ENCODE results near the gene NSG1. TPM values are rescaled to one million over a fixed set of nuclear protein-coding genes. Genes with fewer than 3 reads are reported as not detected.
A peak's percentile ranks its signal among the peaks of the same experiment; 100 is the strongest.
"Not testable (repeated sequence)": the region's sequence is repeated elsewhere in the genome, so short reads cannot be mapped to it uniquely, and the experiment has no call there.

The NSG1 gene
- polyA plus RNA-seq, 10 donors, result 1.3 to 19.7 (median 3.0) TPM

DNA sequence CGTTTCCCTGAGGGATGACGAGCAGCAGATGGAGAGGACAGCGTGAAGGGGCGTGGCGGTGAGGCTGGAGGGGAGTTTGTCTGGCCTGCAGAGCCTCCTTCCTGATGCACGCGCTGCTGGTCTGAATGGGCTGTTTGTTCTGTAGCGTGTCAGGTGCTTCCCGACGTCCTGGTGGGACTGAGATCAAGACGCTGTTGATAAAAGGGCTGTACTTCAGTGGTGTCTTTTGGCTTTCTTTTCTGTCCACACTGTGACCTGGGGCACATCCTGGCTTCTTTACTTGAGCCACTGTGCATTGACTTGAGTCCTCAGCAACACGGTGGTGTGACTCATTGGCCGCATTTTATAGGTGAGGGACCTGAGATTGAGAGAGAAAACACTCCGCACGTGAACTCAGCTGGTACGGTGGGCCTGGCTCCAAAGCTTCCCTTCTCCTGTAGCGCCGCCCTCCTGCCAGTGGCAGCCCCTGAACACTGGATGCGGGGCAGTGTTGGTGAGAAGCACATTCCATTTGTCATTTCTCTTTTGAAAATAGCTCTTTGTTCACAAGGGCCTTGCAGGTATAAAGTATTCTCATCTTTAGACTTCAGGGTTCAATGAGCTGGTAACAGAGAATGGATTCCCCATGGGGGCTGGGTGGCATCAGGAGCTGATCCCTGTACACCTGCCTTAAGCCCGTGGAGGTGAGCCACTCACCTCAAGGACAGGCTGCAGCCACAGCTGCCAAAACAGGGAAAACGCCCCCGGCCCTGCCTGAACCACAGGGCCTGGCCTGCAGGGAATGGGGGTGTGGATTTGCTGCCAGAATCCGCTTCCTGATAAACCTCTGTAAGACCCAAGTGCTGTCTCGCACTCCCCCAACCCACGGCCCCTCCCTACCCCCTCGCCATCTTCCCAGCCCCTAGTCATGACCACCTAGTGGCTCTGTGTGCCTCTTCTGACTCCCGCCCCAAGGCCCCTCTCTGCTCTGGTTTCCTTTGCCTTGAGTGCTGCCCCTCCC lies 29.2 kb downstream of the NSG1 start:
- no peak for DNase-seq

GRCh38 chr4:4416981-4417380 lies 30.1 kb downstream of the NSG1 start:
- no peak for DNase-seq

DNA sequence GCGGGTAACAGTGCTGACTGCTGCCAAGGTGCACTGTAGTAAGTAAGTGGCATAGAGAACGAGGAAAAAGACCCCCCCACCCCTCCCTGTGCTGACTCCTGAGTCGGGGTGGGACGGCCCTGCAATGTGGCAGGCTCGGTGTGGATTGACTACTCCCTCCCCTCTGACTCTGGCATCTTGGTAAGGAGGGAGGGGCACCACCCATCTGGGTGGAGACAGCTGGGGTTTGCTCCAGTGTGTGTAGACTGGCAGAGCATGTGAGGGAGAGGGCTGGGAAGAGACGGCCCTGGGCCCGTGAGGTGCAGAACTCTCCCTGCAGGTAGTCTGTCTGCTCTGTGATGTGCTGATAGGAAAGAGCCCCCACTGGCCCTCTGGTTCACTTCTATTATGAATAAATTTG lies 31.0 kb downstream of the NSG1 start:
- no peak for DNase-seq

GRCh38 chr4:4418676-4419390 lies 31.9 kb downstream of the NSG1 start:
- no peak for DNase-seq

DNA sequence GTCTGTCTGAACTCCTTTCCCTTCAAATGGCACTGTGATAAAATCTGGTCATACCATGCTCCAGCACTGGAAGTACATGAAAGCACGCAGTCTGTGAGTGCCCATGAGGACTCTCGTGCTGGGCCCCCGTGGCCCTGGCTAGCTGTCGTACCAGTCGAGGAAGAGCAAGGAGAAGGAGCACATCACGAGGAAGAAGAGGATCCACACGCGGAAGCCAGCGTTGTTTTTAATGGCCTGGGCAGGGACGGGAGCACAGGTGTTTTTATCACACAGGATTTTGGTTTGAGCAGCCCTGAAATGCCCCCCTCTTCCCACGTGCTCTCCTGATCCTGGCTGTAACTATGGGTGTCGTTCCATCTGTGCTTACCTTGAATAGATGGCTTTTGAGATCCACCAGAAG lies 33.0 kb downstream of the NSG1 start:
- no peak for DNase-seq

DNA sequence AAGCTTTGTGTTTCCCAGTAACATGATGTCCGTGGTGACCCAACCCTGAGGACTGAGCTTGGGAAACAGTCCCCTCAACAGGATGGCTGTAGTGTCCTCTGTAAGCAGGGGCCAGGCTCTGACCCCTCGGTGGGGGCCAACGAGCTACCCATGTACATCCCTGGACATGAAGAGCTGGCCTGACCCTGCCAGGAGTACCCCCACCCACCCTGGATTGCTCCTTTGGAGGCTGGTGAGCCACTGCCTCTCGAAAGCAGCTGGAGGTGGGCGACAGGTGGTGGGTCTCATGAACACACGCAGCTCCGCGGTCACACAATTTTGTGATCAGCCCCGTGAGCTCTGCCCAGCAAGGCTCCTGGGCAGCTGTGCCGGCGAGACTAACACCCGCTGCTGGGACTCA lies 33.5 kb downstream of the NSG1 start:
- DNase-seq, result no peak

- DNase-seq, result no peak
These were observed 34.5 kb downstream of the NSG1 start for GRCh38 chr4:4421356-4421755.

- not testable (repeated sequence) for DNase-seq
These were observed 35.2 kb downstream of the NSG1 start for GRCh38 chr4:4422117-4422516.

DNA sequence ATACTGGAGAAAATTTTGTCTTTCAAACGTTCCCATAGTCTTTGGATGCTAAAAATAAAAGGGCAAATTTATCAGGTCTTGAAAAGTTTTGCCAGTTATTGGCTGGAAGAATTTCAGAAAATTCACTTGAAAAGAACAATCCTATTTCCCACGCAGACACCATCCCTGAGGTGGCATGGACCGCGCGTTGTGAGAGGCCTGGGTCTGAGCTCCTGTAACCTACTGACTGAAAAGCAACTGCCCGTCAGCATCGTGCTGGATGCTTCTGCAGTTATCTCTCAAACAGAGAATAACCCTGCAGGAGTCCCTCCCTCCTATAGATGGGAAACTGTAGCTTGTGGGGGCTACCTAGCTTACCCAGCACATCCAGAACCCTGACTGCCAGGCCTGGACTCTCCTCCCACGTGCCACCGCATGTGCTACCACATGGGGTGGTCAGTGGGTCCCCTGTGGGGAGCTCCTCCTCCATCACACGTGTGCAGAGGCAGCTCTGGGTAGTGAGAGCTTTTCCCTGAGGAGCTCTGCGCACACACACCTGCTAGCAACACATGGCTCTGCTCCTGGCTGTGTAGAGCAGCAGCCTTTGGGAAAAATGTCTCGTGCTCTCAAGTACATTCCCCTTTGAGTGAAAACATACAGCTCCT lies 36.1 kb downstream of the NSG1 start:
- no peak for DNase-seq

DNA sequence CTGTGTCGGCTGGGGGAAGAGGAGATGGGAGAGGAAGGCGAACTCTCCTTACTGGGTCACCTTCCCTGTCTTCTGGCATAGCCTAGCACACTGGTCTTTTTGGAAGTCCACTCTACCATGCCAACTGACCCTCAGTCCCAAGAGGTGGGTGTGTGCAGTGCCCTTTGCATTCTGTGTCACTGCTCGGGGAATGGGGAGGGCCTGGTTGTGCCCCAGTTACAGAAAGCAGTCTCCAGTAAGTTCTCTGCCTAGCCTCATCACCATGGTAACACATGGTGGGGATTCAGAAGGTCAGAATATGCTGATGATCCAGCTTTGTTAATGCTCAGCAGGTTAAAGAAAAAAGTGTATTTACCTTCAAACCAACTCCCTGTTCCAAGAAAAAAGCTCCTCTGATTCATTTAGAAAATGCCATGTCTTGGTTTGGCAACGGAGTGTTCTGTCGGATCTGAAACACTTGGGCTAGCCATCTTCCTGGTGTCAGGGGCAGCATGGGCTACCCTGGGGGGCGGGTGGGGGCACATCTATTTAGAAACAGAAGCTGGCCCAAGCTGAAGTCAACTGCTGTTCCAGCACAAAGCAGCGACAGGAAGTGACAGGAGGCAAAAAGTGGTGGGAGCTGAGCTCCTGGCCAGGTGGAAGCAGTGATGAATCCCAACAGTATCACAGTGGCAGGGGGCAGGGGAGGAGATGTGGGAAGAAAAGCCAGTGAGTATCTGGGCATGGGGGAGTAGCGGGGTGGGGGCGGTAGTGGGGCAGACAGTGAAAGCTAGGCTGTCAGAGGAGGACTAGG lies 37.0 kb downstream of the NSG1 start:
- no peak for DNase-seq

DNA sequence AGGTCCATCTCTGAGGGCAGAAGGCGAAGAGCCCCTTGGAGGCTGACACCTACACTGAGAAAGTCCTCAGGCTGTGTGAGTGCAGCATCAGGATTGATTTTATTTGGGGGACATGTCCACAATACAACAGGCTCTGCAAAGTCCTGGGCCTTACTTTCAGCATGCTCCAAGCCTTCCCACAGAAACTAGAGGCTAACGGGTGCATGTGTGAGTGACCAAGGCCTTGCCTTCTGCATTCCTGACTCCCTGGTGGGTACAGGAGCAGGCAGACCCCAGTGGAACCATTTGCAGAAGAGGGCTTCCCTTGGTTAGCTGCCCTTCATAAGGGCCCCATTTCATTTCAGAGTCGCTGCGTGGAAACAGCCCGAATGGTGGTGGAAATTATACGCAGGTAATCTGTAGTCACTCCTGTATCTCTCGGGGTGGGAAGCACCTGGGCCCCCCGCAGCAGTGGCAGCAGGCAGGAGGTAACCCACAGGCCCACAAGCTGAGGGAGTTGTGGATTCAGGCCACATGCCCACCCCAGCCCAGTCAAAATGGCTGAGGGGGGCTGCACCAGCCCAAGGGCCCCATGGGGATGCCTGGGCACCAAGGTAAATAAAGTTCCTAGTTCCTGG lies 37.7 kb downstream of the NSG1 start:
- no peak for DNase-seq

- DNase-seq, result no peak
These were observed 38.3 kb downstream of the NSG1 start for GRCh38 chr4:4425119-4425690.

GRCh38 chr4:4425696-4426095 lies 38.8 kb downstream of the NSG1 start:
- no peak for DNase-seq

DNA sequence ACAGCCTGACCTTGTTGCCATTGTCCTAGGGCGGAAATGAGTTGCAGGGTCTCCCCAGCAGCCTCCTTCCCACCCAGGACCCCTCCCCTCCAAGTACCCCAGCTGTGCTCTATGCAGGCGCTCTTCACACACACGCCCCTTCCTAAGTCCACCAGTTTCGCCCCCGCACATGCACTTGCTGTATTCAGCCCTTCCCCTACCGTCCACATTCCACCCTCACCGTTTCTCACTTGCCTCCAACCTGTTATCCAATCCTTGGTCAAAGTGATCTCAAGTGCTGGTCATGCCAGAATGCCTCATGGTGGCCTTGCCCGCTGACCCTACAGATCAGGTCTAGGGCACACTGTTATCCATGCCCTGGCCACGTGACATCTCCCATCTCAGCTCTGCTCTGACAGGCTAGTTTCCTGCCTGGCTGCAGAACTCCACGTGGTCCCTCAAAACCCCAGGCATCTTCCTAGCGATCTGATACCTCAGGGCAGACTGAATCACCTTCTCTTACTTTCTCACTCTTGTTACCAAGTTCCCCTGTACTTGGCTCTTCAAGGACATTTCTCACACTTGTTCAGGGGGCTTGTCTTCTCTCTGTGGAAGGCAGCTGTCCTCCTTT lies 39.7 kb downstream of the NSG1 start:
- no peak for DNase-seq

- no peak for DNase-seq
These were observed 40.4 kb downstream of the NSG1 start for GRCh38 chr4:4427121-4427870.

GRCh38 chr4:4427886-4428285 lies 41.0 kb downstream of the NSG1 start:
- DNase-seq, result no peak

DNA sequence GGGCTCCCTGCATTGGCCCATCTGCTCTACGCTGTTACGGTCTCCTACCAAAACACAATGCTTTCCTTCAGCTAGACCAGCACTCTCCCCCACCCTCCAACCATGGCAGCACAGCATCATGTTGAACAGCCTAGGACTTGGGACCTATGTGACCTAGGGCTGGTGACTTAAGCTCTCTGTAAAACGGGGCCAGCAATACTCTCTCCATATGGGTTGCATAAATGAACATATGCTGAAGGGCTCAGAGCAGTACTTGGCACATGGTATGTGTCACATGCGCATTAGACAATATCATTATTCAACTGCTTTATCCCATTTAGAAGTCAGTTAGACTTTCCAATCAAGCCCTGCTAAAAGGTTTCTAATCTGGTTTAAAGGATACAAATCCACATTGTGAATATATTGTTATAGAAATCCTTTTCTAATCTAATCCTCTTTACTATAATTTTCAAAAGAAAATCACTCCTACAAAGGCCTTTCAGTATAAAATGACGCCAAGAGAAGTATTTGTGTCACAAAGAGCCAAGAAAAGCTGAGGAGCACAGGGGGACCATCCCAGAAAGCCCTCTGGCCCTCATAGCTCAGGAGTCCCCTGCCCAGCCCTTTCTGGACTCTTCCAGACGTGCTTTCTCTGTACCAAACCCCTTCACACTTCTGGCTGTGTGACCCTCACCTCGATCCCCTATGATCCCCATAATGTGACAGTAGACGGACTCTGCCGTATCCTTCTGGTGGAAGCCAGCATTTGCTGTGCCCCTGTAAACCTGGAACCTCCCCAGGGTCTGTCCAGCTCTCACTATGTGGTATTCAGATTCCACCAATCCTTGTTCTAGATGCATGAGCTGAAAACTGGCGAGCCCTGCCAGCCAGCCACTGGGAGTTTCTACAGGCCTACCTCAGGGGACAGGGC lies 42.3 kb downstream of the NSG1 start:
- DNase-seq, result no peak

DNA sequence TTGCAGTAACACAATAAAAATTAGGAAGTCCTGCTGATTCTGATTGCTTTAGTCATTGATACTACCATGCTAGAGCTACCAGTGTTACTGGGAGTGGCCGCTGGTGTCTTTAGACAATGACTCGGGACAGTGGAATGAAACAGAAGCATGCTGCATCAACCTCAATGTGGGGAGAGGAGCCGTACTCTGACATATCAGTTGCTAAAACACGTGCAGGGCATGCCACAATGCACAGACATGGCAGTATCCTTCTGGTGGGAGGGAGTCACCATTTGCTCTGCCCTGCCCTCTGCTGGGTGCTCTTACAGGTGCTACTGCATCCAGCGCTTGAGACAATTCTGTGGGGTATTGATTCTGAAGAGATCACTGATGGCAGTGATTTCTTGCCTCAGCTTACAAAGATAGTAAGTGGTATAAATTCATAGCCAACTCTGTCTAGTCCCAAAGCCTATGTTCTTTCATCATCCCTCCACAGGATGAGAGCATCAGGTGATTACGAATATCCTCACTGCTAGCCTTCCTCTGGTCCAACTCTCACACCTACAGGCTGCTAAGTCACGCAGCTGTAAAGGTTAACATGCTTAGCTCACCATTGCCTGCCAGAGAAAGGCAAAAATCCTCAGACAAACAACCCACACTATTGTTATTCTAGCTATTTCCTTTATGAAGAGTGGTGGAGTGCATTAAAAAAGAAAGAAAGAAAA lies 43.7 kb downstream of the NSG1 start:
- peak; percentile 11 to 82 (median 31) for DNase-seq

Measured in muscle of back (tissue), 11 donors.